ENCODE data around the gene CAPN3.

- no peak for TF ChIP-seq TCF4 (CRISPR knock-in tag; IDR thresholded peaks at IDR 0.05; ENCODE audit: borderline replicate concordance)
- TF ChIP-seq ZFP30 (CRISPR knock-in tag; IDR thresholded peaks at IDR 0.05), result no peak
- no peak for TF ChIP-seq PATZ1 (CRISPR knock-in tag; IDR thresholded peaks at IDR 0.05; ENCODE audit: borderline replicate concordance)
- no peak for TF ChIP-seq CREB5 (CRISPR knock-in tag; IDR thresholded peaks at IDR 0.05; ENCODE audit: low read depth)
- no peak for TF ChIP-seq ZNF565 (CRISPR knock-in tag; conservative IDR thresholded peaks at IDR 0.05; ENCODE audit: low read depth)
- no peak for TF ChIP-seq ZFP3 (CRISPR knock-in tag; IDR thresholded peaks at IDR 0.05)
Observed at GRCh38 chr15:42358141-42358540, 1.2 kb upstream of the CAPN3 start.
